Liver (tissue), 9 donors: Measurements from ENCODE around the gene RTN4RL2. TPM values are rescaled to one million over a fixed set of nuclear protein-coding genes. Genes with fewer than 3 reads are reported as not detected.

Source experiments
- DNase-seq: peaks from one replicate; pipeline ENCODE4 v3.0.0-alpha.2; 2017; ENCODE audit warnings: low spot score
- H3K27ac ChIP-seq, 2 donors: one replicate each; pipeline ENCODE4 v1.7.0; 2013; ENCODE audit warnings: inconsistent platforms in 2 of 2, low read length in 2 of 2, control low read depth in 1 of 2, low read depth in 1 of 2, mild to moderate bottlenecking in 1 of 2
- H3K27me3 ChIP-seq, 4 donors: one replicate each; pipeline versions ENCODE4 v1.6.1 to v1.7.0; 2013; ENCODE audit warnings: low read length in 3 of 4, inconsistent platforms in 1 of 4, mild to moderate bottlenecking in 1 of 4, moderate library complexity in 1 of 4; ENCODE audit not compliant: control insufficient read depth in 4 of 4, insufficient read depth in 4 of 4
- H3K36me3 ChIP-seq, 4 donors: one replicate each; pipeline versions ENCODE4 v1.6.1 to v1.7.0; 2013; ENCODE audit warnings: low read length in 3 of 4, mild to moderate bottlenecking in 3 of 4, low read depth in 1 of 4, moderate library complexity in 1 of 4; ENCODE audit not compliant: control insufficient read depth in 4 of 4, insufficient read depth in 3 of 4
- H3K4me1 ChIP-seq, 4 donors: one replicate each; pipeline versions ENCODE4 v1.6.1 to v1.7.0; 2013; ENCODE audit warnings: low read length in 3 of 4, mild to moderate bottlenecking in 3 of 4, moderate library complexity in 1 of 4; ENCODE audit not compliant: control insufficient read depth in 4 of 4, insufficient read depth in 4 of 4
- H3K4me3 ChIP-seq, 3 donors: one replicate each; pipeline versions ENCODE4 v1.6.1 to v1.7.0; 2013; ENCODE audit warnings: low read length in 3 of 3, control low read depth in 1 of 3, low read depth in 1 of 3, mild to moderate bottlenecking in 1 of 3
- H3K9ac ChIP-seq, 2 donors: one replicate each; pipeline ENCODE4 v1.7.0; 2013; ENCODE audit warnings: low read length in 2 of 2, mild to moderate bottlenecking in 2 of 2, moderate library complexity in 2 of 2, control low read depth in 1 of 2, low read depth in 1 of 2
- H3K9me3 ChIP-seq, 4 donors: one replicate each; pipeline versions ENCODE4 v1.6.1 to v1.7.0; 2013; ENCODE audit warnings: low read length in 3 of 4; ENCODE audit not compliant: control insufficient read depth in 4 of 4
- ATF3 ChIP-seq: IDR thresholded peaks from 2 replicates; pipeline ENCODE4 v1.6.1; 2016; ENCODE audit warnings: antibody characterized with exemption
- CTCF ChIP-seq: fragments of 150-350 bp; IDR thresholded peaks from 2 replicates; pipeline ENCODE4 v1.5.1; 2017; ENCODE audit warnings: improper control_type of control experiment, low read depth, low read length; ENCODE audit not compliant: missing input control
- EGR1 ChIP-seq, 2 donors: IDR thresholded peaks; 2 replicates each; pipeline ENCODE4 v1.6.1; 2016 to 2018; ENCODE audit warnings: antibody characterized with exemption in 2 of 2, low read depth in 2 of 2
- FOXA1 ChIP-seq: IDR thresholded peaks from 2 replicates; pipeline ENCODE4 v1.6.1; 2016; ENCODE audit warnings: antibody characterized with exemption
- FOXA2 ChIP-seq: IDR thresholded peaks from 2 replicates; pipeline ENCODE4 v1.6.1; 2016; ENCODE audit warnings: antibody characterized with exemption
- HNF4A ChIP-seq, 2 donors: conservative IDR thresholded peaks; 2 replicates each; pipeline ENCODE4 v1.6.1; 2016; ENCODE audit warnings: antibody characterized with exemption in 2 of 2, mild to moderate bottlenecking in 2 of 2
- HNF4G ChIP-seq: IDR thresholded peaks from 2 replicates; pipeline ENCODE4 v1.6.1; 2016; ENCODE audit warnings: antibody characterized with exemption
- JUND ChIP-seq, 2 donors: IDR thresholded peaks; 2 replicates each; pipeline ENCODE4 v1.6.1; 2016; ENCODE audit warnings: antibody characterized with exemption in 2 of 2
- NR2F2 ChIP-seq: IDR thresholded peaks from 2 replicates; pipeline ENCODE4 v1.6.1; 2016; ENCODE audit warnings: antibody characterized with exemption
- RAD21 ChIP-seq, 2 donors: IDR thresholded peaks; 2 replicates each; pipeline ENCODE4 v1.6.1; 2016; ENCODE audit warnings: antibody characterized with exemption in 2 of 2, mild to moderate bottlenecking in 2 of 2
- REST ChIP-seq: IDR thresholded peaks from 2 replicates; pipeline ENCODE4 v1.6.1; 2016; ENCODE audit warnings: antibody characterized with exemption, mild to moderate bottlenecking
- RXRA ChIP-seq, 2 donors: IDR thresholded peaks; 2 replicates each; pipeline ENCODE4 v1.6.1; 2017 to 2018; ENCODE audit warnings: antibody characterized with exemption in 2 of 2, mild to moderate bottlenecking in 1 of 2
- SP1 ChIP-seq: IDR thresholded peaks from 2 replicates; pipeline ENCODE4 v1.6.1; 2018; ENCODE audit warnings: antibody characterized with exemption, mild to moderate bottlenecking
- TAF1 ChIP-seq: conservative IDR thresholded peaks from 2 replicates; pipeline ENCODE4 v1.6.1; 2016; ENCODE audit warnings: antibody characterized with exemption, mild to moderate bottlenecking
- ZBTB33 ChIP-seq: IDR thresholded peaks from 2 replicates; pipeline ENCODE4 v1.6.1; 2016; ENCODE audit warnings: antibody characterized with exemption
- WGBS: extraction: QIAGEN DNeasy Blood & Tissue Kit; methylation state at CpG from one replicate; pipeline ENCODE4 v1.1.7; 2013; 5-methylcytosine and 5-hydroxymethylcytosine counted together
- polyA plus RNA-seq, 2 donors: library from polyadenylated mRNA; stranded (reverse) in 1 of 2; unstranded in 1 of 2; fragments of 200-250 nt in 1 of 2; fragments of >200 nt in 1 of 2; fragmentation: Nextera tagmentation in 1 of 2; extraction: Ambion mirVana in 1 of 2; gene quantifications; one replicate each; pipeline versions ENCODE4 v1.2.1 to v1.2.3, GENCODE V29; 2013 to 2015
- total RNA-seq, 2 donors: library from RNA; depleted of rRNA; stranded (reverse); fragments of >200 nt; gene quantifications; one replicate each; pipeline ENCODE4 v1.2.3, GENCODE V29; 2014
- donor health status: healthy.
- donor health status: healthy.
- donor health status: healthy.
- donor health status: healthy.
- donor health status: healthy.

RTN4RL2 gene
- total and polyA plus RNA-seq, 4 donors = 0.75 to 18.1 (median 3.2) TPM

- no peaks in the 10 kb centered on the region for H3K9me3 ChIP-seq
- no peak for DNase-seq
- peaks cover 14 to 46% (median 42%) of the 10 kb centered on the region in 4 donors for H3K4me1 ChIP-seq
- H3K9ac ChIP-seq = no peak overlapping the region
- no peaks in the 10 kb centered on the region for H3K27me3 ChIP-seq
- H3K27ac ChIP-seq = no peak overlapping the region
- peaks cover 0 to 3% (median 0%) of the 10 kb centered on the region in 4 donors for H3K36me3 ChIP-seq
- TF ChIP-seq HNF4A (conservative IDR thresholded peaks at IDR 0.05) (no peak), ATF3 (no peak), HNF4G (no peak), REST (no peak), RXRA (IDR thresholded peaks at IDR 0.05) (no peak), FOXA1 (no peak), SP1 (no peak), ZBTB33 (no peak), EGR1 (IDR thresholded peaks at IDR 0.05; ENCODE audit: low read depth in 2 of 2) (no peak)
- 76% methylated on average over 16 of the region's 16 CpGs for WGBS
- H3K4me3 ChIP-seq = no peak overlapping the region
Measured at GRCh38 chr11:57461841-57462489, 1.6 kb downstream of the RTN4RL2 start.

GRCh38 chr11:57462597-57462996, 2.3 kb downstream of the RTN4RL2 start:
- no peak overlapping the region for H3K9ac ChIP-seq
- peaks cover 0 to 3% (median 0%) of the 10 kb centered on the region in 4 donors for H3K36me3 ChIP-seq
- TF ChIP-seq HNF4G (no peak), CTCF (peak; percentile 3), TAF1 (no peak), FOXA2 (no peak), HNF4A (conservative IDR thresholded peaks at IDR 0.05) (no peak), FOXA1 (no peak), SP1 (no peak), RAD21 (IDR thresholded peaks at IDR 0.05) (peak in 1 of 2 donors; percentile 19), ZBTB33 (no peak), NR2F2 (no peak), REST (no peak), JUND (IDR thresholded peaks at IDR 0.05) (no peak)
- no peak for DNase-seq
- H3K27me3 ChIP-seq = no peaks in the 10 kb centered on the region
- peaks cover 13 to 41% (median 37%) of the 10 kb centered on the region in 4 donors for H3K4me1 ChIP-seq
- WGBS = 63% methylated on average over 3 of the region's 3 CpGs
- no peak overlapping the region for H3K27ac ChIP-seq
- no peaks in the 10 kb centered on the region for H3K9me3 ChIP-seq
- H3K4me3 ChIP-seq = no peak overlapping the region
